ENCODE data around the gene DUSP5. TPM values are rescaled to one million over a fixed set of nuclear protein-coding genes. Genes with fewer than 3 reads are reported as not detected.

The DUSP5 gene
- total and polyA plus RNA-seq, 2 of the 8 experiments (the other 6 are each of a cell fraction or from before 2014, with no cell fraction given): 13.6 to 30.3 TPM

- TF ChIP-seq BACH1 (IDR thresholded peaks at IDR 0.05; ENCODE audit: low read length): no peak
- TF ChIP-seq POLR2AphosphoS5 (IDR thresholded peaks at IDR 0.05; ENCODE audit: low read depth, low read length): no peak
- no peak for TF ChIP-seq MAX (IDR thresholded peaks at IDR 0.05)
- no peak for TF ChIP-seq SP2 (IDR thresholded peaks at IDR 0.05; ENCODE audit: low read length)
- no peak for TF ChIP-seq EGR1 (IDR thresholded peaks at IDR 0.05; ENCODE audit: borderline replicate concordance, low read depth, low read length)
- TF ChIP-seq KDM5A (IDR thresholded peaks at IDR 0.05; ENCODE audit: low read length): no peak
- no peak for TF ChIP-seq CREB1 (IDR thresholded peaks at IDR 0.05)
- TF ChIP-seq SUZ12 (IDR thresholded peaks at IDR 0.05; ENCODE audit: low read length): no peak
- no peak for TF ChIP-seq SIRT6 (IDR thresholded peaks at IDR 0.05; ENCODE audit: low read length)
Observed at GRCh38 chr10:110479710-110480109, 18.0 kb upstream of the DUSP5 start (continued).
